Measurements from ENCODE around the gene GMPR.
A peak's percentile ranks its signal among the peaks of the same experiment; 100 is the strongest.
"Not testable (repeated sequence)": the region's sequence is repeated elsewhere in the genome, so short reads cannot be mapped to it uniquely, and the experiment has no call there.

The GMPR gene

GRCh38 chr6:16226117-16227047 lies 12.0 kb upstream of the GMPR start:
- DNase-seq = not testable (repeated sequence)

DNA sequence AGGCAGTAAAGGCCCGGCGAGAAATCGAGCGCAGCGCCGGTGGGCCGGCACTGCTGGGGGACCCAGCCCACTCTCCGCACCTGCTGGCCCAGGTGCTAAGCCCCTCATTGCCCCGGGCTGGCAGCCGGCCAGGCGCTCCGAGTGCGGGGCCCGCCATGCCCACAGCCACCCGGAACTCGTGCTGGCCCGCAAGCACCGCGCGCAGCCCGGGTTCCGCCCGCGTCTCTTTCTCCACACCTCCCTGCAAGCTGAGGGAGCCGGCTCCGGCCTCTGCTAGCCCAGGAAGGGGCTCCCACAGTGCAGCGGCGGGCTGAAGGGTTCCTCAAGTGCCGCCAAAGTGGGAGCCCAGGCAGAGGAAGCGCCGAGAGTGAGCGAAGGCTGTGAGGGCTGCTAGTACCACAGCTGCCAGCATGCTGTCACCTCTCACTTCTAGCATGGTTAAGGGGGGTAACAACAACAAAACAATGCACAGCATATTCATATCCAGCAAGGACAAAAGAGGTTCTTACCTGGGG lies 11.3 kb upstream of the GMPR start:
- no peak for DNase-seq

- DNase-seq = no peak
Measured at GRCh38 chr6:16227605-16228004, 10.8 kb upstream of the GMPR start.

DNA sequence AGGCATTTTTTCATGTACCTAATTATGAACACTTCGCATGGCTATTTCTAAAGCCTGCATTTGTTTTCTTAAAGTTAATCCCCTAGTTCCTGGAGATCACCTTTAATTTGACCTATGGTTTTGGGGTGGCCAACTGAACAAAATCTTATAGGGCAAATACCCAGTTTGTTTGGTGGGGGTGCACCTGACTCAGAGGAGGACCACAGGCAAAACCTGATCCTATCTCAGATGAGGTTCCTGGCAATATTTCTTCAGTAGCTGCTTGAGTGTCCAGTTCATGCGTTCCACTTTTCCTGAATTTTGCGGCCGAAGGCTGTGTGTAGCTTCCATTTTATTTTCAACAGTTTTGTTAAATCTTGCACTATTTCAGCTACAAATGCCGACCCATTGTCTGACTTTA lies 10.3 kb upstream of the GMPR start:
- no peak for DNase-seq

GRCh38 chr6:16228709-16229665 lies 9.4 kb upstream of the GMPR start:
- DNase-seq = no peak

DNA sequence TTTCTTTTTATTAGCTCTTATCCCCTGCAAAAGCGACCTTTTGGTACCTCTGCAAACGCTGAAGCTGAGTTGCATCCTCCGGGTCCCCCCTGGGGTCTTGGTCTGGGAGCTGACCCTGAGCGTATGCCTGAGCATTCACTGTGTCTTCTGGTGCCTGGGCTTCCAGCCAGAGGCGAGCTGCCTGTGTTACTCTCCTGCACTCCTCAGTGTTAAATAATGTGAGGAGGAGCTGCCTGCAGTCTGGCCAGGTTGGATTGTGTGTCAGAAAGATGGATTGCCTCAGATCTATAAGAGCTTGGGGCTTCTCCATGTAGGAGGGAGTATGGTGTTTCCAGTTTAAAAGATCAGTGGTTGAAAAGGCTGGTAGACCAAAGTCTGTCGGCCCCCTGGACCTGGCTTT lies 8.7 kb upstream of the GMPR start:
- DNase-seq = no peak

- no peak for DNase-seq
Measured at GRCh38 chr6:16230953-16231352, 7.4 kb upstream of the GMPR start.

DNA sequence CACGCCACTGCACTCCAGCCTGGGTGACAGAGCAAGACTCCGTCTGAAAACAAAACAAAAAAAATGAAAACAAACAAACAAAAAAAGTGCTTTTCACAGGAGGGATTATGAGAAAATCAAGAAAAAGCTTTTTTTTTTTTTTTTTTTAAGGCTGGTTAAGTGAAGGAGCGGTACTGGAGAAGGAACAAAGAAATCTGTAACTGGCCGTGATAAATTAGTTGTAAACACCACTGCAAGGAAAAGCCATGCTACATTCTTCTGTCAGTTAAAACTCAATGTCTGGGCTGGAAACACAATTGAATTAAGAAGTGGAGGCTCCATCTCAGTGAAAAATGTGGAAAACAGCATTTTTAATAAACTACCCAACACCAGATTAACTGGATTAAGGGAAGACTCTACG lies 6.3 kb upstream of the GMPR start:
- DNase-seq = no peak

DNA sequence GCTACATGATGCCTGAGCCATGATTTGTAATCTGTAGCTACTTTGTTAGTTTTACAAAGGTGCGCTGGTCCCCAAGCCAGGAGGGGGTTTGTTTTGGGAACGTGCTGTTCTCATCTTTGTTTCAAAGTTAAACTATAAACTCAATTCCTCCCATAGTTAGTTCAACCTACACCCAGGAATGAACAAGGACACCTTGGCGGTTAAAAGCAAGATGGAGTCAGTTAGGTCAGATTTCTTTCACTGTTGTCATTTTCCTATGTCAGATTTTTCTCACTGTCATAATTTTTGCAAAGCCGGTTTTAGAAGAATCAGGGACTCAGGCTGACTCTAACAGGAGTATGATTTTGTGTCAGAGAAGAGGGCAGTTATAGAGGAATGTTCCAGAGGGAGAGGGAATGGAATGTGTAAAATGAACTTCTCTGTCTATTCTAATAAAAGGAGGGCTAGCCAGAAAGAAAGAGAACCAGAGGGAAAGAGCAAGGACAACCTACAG lies 2.3 kb upstream of the GMPR start:
- no peak for DNase-seq

- no peak for DNase-seq
Measured at GRCh38 chr6:16236631-16237199, 1.7 kb upstream of the GMPR start.

DNA sequence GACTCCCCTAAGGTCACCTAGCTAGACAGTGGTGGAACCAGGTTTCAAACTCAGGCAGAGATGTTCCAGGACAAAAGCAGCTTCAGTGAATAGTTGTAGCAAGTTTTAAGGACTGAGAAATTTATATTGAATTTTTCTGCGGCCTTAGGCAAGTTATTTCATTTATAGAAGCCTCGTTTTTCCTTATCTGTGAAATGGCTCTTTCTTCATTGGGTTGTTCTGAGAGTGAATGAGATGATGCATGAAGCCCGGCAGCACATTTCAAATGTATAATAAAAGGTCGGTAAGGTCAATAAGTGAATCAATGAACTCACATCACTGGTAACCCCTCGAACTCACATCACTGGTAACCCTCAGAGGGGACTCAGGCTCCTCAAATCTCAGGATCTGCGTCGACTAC lies 1.1 kb upstream of the GMPR start:
- DNase-seq = no peak

GRCh38 chr6:16238963-16239797 lies 793 bp downstream of the GMPR start:
- DNase-seq = no peak

GRCh38 chr6:16239798-16240123 lies 1.4 kb downstream of the GMPR start:
- DNase-seq = peak; percentile 20

GRCh38 chr6:16240589-16241320 lies 2.4 kb downstream of the GMPR start:
- no peak for DNase-seq

DNA sequence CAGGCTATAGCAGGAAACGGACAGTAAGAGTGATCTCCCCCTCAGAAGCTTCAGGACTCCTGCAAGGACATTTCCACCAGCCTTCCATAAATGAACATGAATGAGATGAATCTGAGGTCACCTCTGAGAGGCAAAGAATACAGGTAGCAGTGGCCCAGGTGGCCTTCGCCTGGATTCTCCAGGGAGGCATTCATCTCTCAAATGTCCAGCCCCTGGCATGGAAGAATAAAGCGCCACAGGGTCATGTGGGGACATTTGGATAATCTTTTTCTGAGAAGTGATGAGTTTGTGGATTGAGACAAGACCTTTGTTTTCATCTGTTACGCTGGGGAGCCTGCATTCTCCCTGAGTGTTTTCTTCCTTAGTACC lies 2.9 kb downstream of the GMPR start:
- no peak for DNase-seq

GRCh38 chr6:16243055-16243454 lies 4.7 kb downstream of the GMPR start:
- DNase-seq = no peak

DNA sequence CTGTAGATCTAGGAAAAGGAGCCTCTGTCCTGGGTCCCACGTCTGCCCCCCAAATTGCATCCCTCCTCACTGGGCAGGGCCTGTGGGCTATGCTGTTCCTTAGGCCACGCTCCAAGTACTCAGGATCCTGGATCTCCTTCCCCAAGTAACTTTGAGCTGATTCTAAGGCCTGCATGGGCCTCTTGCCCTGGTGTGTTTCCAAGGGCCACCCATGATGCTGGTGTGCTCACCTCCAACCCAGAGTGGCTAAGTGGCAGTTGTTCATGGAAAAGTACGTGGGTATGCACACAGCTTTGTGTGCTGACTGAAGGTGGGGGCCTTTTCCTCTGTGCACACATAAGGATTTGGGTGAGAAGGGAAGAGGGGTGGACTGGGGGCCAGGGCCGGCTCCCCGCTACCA lies 5.3 kb downstream of the GMPR start:
- no peak for DNase-seq

DNA sequence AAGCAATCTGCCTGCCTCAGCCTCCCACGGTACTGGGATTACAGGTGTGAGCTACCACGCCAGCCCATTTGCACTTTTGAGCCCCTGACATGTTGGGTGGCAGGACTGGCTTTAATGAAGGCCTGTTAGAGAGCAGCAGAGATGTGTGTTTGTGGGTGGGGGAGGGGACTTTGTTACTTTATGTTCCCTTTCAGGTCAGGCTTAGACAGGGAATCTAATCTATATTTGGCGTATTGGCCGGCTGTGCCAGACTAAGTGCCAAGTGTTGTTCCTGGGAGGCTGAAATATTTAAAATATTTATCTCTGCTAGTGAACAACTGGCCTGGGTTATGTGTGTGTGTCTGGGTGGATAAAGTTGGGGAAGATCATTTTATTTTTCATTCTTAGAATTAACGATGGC lies 6.1 kb downstream of the GMPR start:
- DNase-seq = no peak

DNA sequence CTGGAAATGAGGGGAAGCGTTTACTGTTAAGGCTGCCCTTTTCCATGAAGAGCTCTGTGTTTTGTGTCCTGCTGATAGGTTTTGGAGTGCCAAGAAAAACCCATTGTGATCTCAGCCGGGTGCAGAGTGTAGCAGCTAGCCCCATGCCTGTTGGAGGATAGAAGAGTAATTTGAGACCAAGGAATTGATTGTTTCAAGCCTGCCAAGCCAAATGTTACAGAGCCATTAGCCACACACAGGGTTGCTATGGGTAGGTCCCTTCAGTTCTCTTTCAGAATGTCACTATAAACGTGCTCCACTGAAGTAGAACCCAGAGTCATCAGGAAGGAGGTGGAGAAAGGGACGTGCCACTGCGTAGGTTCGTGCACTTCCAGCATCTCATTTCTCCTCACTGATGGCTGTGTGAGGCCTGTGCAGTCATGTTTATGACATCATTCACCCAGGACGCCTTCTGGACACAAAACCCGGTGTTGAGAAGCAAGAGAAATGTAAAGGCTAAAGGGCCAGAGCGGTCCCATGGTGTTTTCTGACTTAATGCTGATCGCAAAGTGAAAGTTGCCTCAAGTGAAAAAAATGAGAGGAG lies 6.6 kb downstream of the GMPR start:
- no peak for DNase-seq

DNA sequence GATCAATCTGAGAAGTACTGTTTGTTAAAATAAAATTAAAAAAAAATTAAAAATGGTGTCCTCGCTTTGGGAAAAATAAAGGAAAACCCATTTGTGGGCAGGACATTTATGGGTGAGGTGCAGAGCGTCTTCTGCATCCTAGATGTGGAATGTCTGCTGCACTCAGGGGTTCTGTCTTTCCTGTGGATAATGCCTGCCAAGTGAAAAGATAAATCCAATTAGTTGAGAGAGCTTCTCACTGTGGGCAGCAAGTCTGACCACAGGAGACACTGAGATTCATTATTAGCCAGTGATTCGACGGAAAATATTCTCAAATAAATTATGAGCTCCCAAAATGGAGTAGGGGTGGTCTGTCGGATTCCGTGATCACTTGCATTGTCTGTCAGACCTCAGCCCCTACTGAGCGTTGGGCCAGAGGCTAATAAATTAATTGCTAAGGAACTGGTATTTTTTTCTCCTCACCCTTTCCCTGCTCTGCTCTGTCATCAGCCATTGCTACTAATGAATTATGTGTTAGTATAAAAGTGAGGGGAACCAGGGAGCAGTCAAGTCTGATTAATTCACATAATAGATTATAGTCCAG lies 10.0 kb downstream of the GMPR start:
- DNase-seq = no peak

- no peak for DNase-seq
Measured at GRCh38 chr6:16249971-16250370, 11.6 kb downstream of the GMPR start.
